Panc1 (cell line): ENCODE measurements around the gene KRCC1. TPM values are rescaled to one million over a fixed set of nuclear protein-coding genes. Genes with fewer than 3 reads are reported as not detected.

Source experiments
- ATAC-seq: fragments of 200-7000 bp; cut with Tn5 transposase; 2 replicates; pipeline ENCODE4 v1.9.1; 2020; ENCODE audit warnings: mild to moderate bottlenecking, moderate library complexity
- BruUV-seq: library from RNA; stranded (reverse); fragments of 400-500 nt; replicated peaks from 2 replicates; lab custom pipeline; 2021; lab: Mats Ljungman, UMichigan
- CTCF ChIA-PET: fragments of 300-600 bp; sonication (Branson Sonifier 250); formaldehyde crosslinking; loops from one replicate; lab custom pipeline; 2022; ENCODE audit warnings: antibody characterized with exemption; lab: Charles Lee
- POLR2A ChIA-PET: fragments of 300-600 bp; sonication (Branson Sonifier 250); formaldehyde crosslinking; loops from one replicate; lab custom pipeline; 2022; ENCODE audit warnings: antibody characterized with exemption; lab: Charles Lee
- DNase-seq: peaks from one replicate; pipeline ENCODE4 v3.0.0-alpha.2; 2010; ENCODE audit warnings: low read depth, low spot score
- H3K27ac ChIP-seq: 2 replicates; pipeline ENCODE4 v1.5.1; 2011; ENCODE audit warnings: mild to moderate bottlenecking, low read length, inconsistent platforms
- H3K27me3 ChIP-seq: fragments of 200-500 bp; sonication (Bioruptor generic); 2 replicates; pipeline ENCODE4 v1.6.0; 2014; ENCODE audit warnings: low read length, inconsistent platforms; ENCODE audit not compliant: control insufficient read depth, insufficient read depth
- H3K36me3 ChIP-seq: fragments of 200-500 bp; sonication (Bioruptor generic); 2 replicates; pipeline ENCODE4 v1.5.1; 2014; ENCODE audit warnings: inconsistent platforms, mild to moderate bottlenecking, low read length, moderate library complexity; ENCODE audit not compliant: control insufficient read depth, insufficient read depth
- H3K4me1 ChIP-seq: 2 replicates; pipeline ENCODE4 v1.5.1; 2011; ENCODE audit warnings: inconsistent platforms, mild to moderate bottlenecking, low read length, moderate library complexity; ENCODE audit not compliant: control insufficient read depth, insufficient read depth
- H3K4me3 ChIP-seq, 2 experiments: 2 replicates each; pipeline ENCODE4 v1.5.1; 2011 to 2012; ENCODE audit warnings: low read depth in 2 of 2, low read length in 2 of 2, mild to moderate bottlenecking in 2 of 2, inconsistent platforms in 1 of 2, moderate library complexity in 1 of 2
- H3K9me3 ChIP-seq: fragments of 200-500 bp; sonication (Bioruptor generic); 2 replicates; pipeline ENCODE4 v1.5.1; 2014; ENCODE audit warnings: low read depth, mild to moderate bottlenecking, inconsistent platforms, low read length, moderate library complexity; ENCODE audit not compliant: control insufficient read depth, insufficient read depth
- CTCF ChIP-seq: fragments of 450-650 bp; IDR thresholded peaks from 2 replicates; pipeline ENCODE4 v1.5.1; 2017; ENCODE audit warnings: mild to moderate bottlenecking
- POLR2AphosphoS5 ChIP-seq: IDR thresholded peaks from 2 replicates; pipeline ENCODE4 v1.6.1; 2012; ENCODE audit warnings: mild to moderate bottlenecking, low read depth, low read length, moderate library complexity
- REST ChIP-seq, 2 experiments: IDR thresholded peaks; 2 replicates each; pipeline ENCODE4 v1.6.1; 2011 to 2012; ENCODE audit warnings: low read depth in 2 of 2, control low read depth in 1 of 2, low read length in 1 of 2, mild to moderate bottlenecking in 1 of 2, moderate library complexity in 1 of 2; ENCODE audit not compliant: insufficient read depth in 1 of 2
- SIN3A ChIP-seq: IDR thresholded peaks from 2 replicates; pipeline ENCODE4 v1.6.1; 2012; ENCODE audit warnings: low read depth, mild to moderate bottlenecking, low read length, moderate library complexity, borderline replicate concordance; ENCODE audit not compliant: insufficient read depth
- TCF7L2 ChIP-seq: IDR thresholded peaks from 2 replicates; pipeline ENCODE4 v1.6.1; 2011; ENCODE audit warnings: mild to moderate bottlenecking, low read depth, low read length, inconsistent platforms
- in situ Hi-C: cut with HindIII; loops from 2 replicates; pipeline ENCODE4 v1.10.0; 2016; ENCODE audit warnings: low sequenced_read_pairs, low pct_unique_long_range_greater_than_20kb
- intact Hi-C: fragments of 100-400 bp; cut with micrococcal nuclease; formaldehyde crosslinking; loops from one replicate; pipeline ENCODE4 v1.10.0; 2022; ENCODE audit not compliant: unreplicated experiment
- total RNA-seq: library from RNA; stranded (reverse); gene quantifications from one replicate; pipeline ENCODE4 v1.2.1, GENCODE V29; 2021; ENCODE audit not compliant: unreplicated experiment

KRCC1 gene
- total RNA-seq, 1 experiment from 2014 or later: 7.6 TPM

GRCh38 chr2:88086401-88086800 is 30.8 kb upstream of the KRCC1 start:
- Histone ChIP-seq H3K9me3 (no peaks in the 10 kb centered on the region), H3K36me3 (no peaks in the 10 kb centered on the region), H3K4me3 (no peak overlapping the region), H3K4me1 (no peaks in the 10 kb centered on the region), H3K27me3 (no peaks in the 10 kb centered on the region), H3K27ac (no peak overlapping the region)
- ATAC-seq (no peak), DNase-seq (no peak)
- POLR2A ChIA-PET: interaction anchor here (0.6 kb wide), 1 partner anchor 69 kb away, joined by 5 read pairs; no protein-coding TSS in a partner anchor
- TF ChIP-seq SIN3A (no peak), POLR2AphosphoS5 (no peak), REST (IDR thresholded peaks at IDR 0.05; ENCODE audit: insufficient read depth in 1 of 2, low read depth in 2 of 2, low read length in 1 of 2) (no peak)
- intact Hi-C loops (no loop called here), in situ Hi-C loops (no loop called here)
- CTCF ChIA-PET: no interaction called here
- BruUV-seq: no TSS peak

GRCh38 chr2:88085602-88086001 is 30.0 kb upstream of the KRCC1 start:
- H3K4me1 ChIP-seq: no peaks in the 10 kb centered on the region
- no peaks in the 10 kb centered on the region for H3K27me3 ChIP-seq
- no TSS peak for BruUV-seq
- POLR2A ChIA-PET: no interaction called here
- intact Hi-C loops: no loop called here
- no peaks in the 10 kb centered on the region for H3K9me3 ChIP-seq
- H3K4me3 ChIP-seq: no peak overlapping the region
- in situ Hi-C loops: no loop called here
- CTCF ChIA-PET: no interaction called here
- no peak overlapping the region for H3K27ac ChIP-seq
- ATAC-seq (no peak), DNase-seq (no peak)
- H3K36me3 ChIP-seq: no peaks in the 10 kb centered on the region
- TF ChIP-seq CTCF (no peak), TCF7L2 (no peak), POLR2AphosphoS5 (no peak), SIN3A (no peak), REST (IDR thresholded peaks at IDR 0.05; ENCODE audit: insufficient read depth in 1 of 2, low read depth in 2 of 2, low read length in 1 of 2) (no peak)
